K562 (cell line): ENCODE data around the gene PNPLA7. TPM values are rescaled to one million over a fixed set of nuclear protein-coding genes. Genes with fewer than 3 reads are reported as not detected.

Experiments
- AFF1 ChIP-seq, 2 experiments: fragments of 450-650 bp; IDR thresholded peaks; 2 replicates each; pipeline ENCODE4 v1.6.1; 2018; ENCODE audit warnings: mild to moderate bottlenecking in 2 of 2, low read depth in 1 of 2; ENCODE audit not compliant: partially characterized antibody in 2 of 2
- ARID1B ChIP-seq: fragments of 450-650 bp; IDR thresholded peaks from 2 replicates; pipeline ENCODE4 v1.6.1; 2016; ENCODE audit warnings: antibody characterized with exemption, mild to moderate bottlenecking, inconsistent platforms
- FOXJ2 ChIP-seq: fragments of 200-800 bp; sonication (Bioruptor generic); IDR thresholded peaks from 2 replicates; pipeline ENCODE4 v1.6.1; 2016; ENCODE audit warnings: missing genetic modification characterization, missing compliant biosample characterization
- FOXK1 ChIP-seq: sonication (generic); formaldehyde crosslinking; IDR thresholded peaks from 2 replicates; pipeline ENCODE4 v1.8.0; 2022; ENCODE audit warnings: missing genetic modification reagents, mild to moderate bottlenecking, borderline replicate concordance
- GABPA ChIP-seq: fragments of 200-800 bp; sonication (Bioruptor generic); conservative IDR thresholded peaks from 2 replicates; pipeline ENCODE4 v1.6.1; 2016; ENCODE audit warnings: low read depth, missing genetic modification characterization, missing compliant biosample characterization
- HMG20B ChIP-seq: fragments of 250-450 bp; sonication (Bioruptor Pico); IDR thresholded peaks from 2 replicates; pipeline ENCODE4 v1.5.0; 2021; ENCODE audit warnings: mild to moderate bottlenecking
- HOXB6 ChIP-seq: fragments of 250-450 bp; sonication (Bioruptor Pico); IDR thresholded peaks from 2 replicates; pipeline ENCODE4 v1.5.1; 2022; ENCODE audit warnings: mild to moderate bottlenecking, borderline replicate concordance
- KHSRP ChIP-seq: fragments of 450-650 bp; IDR thresholded peaks from 2 replicates; pipeline ENCODE4 v1.6.1; 2017
- MCM3 ChIP-seq: fragments of 450-650 bp; IDR thresholded peaks from 2 replicates; pipeline ENCODE4 v1.6.1; 2016
- MTA1 ChIP-seq: fragments of 450-650 bp; IDR thresholded peaks from 2 replicates; pipeline ENCODE4 v1.6.1; 2017; ENCODE audit warnings: borderline replicate concordance
- NR2C2 ChIP-seq, 2 experiments: fragments of 200-800 bp in 1 of 2; sonication (Bioruptor generic) in 1 of 2; sonication (generic) in 1 of 2; formaldehyde crosslinking in 1 of 2; IDR thresholded peaks; 2 replicates each; pipeline versions ENCODE4 v1.6.1 to v1.8.0; 2016 to 2022; ENCODE audit warnings: mild to moderate bottlenecking in 1 of 2, missing compliant biosample characterization in 1 of 2, missing genetic modification characterization in 1 of 2, missing genetic modification reagents in 1 of 2
- SP2 ChIP-seq: IDR thresholded peaks from 2 replicates; pipeline ENCODE4 v1.6.1; 2011; ENCODE audit warnings: mild to moderate bottlenecking, low read depth, low read length, moderate library complexity; ENCODE audit not compliant: poor library complexity, severe bottlenecking; ENCODE audit errors: extremely low read depth
- SRSF7 ChIP-seq: fragments of 200-400 bp; formaldehyde crosslinking; optimal IDR thresholded peaks from 2 replicates; pipeline ENCODE3; 2017; ENCODE audit warnings: mild to moderate bottlenecking, low read depth, low read length
- STAT5A ChIP-seq: IDR thresholded peaks from 2 replicates; pipeline ENCODE4 v1.6.1; 2012; ENCODE audit warnings: low read length, inconsistent platforms, borderline replicate concordance
- SUPT5H ChIP-seq: fragments of 450-650 bp; IDR thresholded peaks from 2 replicates; pipeline ENCODE4 v1.6.1; 2016
- ZNF282 ChIP-seq: sonication (generic); formaldehyde crosslinking; IDR thresholded peaks from 2 replicates; pipeline ENCODE4 v1.8.1; 2023; ENCODE audit warnings: missing genetic modification reagents
- ZNF41 ChIP-seq: fragments of 250-450 bp; sonication (Bioruptor Pico); conservative IDR thresholded peaks from 2 replicates; pipeline ENCODE4 v1.4.0; 2020; ENCODE audit warnings: mild to moderate bottlenecking
- ZNF518B ChIP-seq: fragments of 250-450 bp; sonication (Bioruptor Pico); IDR thresholded peaks from 2 replicates; pipeline ENCODE4 v1.5.0; 2021; ENCODE audit warnings: mild to moderate bottlenecking, moderate library complexity
- polyA plus RNA-seq, 8 experiments: library from polyadenylated mRNA; depleted of rRNA in 4 of 8; stranded (reverse) in 5 of 8; unstranded in 3 of 8; fragments of >200 nt; fragmentation: Nextera tagmentation in 2 of 8; fragmentation: Illumina TruSeq in 1 of 8; extraction: Ambion mirVana in 2 of 8; extraction: Trizol in 1 of 8; gene quantifications; 2 replicates each; pipeline versions ENCODE4 v1.2.1 to v1.2.3, GENCODE V29; 2011 to 2014; ENCODE audit warnings: inconsistent platforms in 1 of 8, missing spikeins in 1 of 8
- total RNA-seq, 7 experiments: library from RNA; depleted of rRNA in 6 of 7; stranded (reverse); fragments of >200 nt in 6 of 7; fragmentation: Illumina TruSeq in 2 of 7; extraction: Trizol in 2 of 7; gene quantifications; 2 replicates each; pipeline versions ENCODE4 v1.2.1 to v1.2.3, GENCODE V29; 2011 to 2021; ENCODE audit warnings: low replicate concordance in 1 of 7
- TF ChIP-seq, protein P1 (sequence below), 2 experiments: fragments of 200-800 bp in 1 of 2; sonication (Bioruptor generic) in 1 of 2; sonication (generic) in 1 of 2; formaldehyde crosslinking in 1 of 2; IDR thresholded peaks in 1 of 2; conservative IDR thresholded peaks in 1 of 2; 2 replicates each; pipeline versions ENCODE4 v1.5.0 to v1.6.1; 2016 to 2020; ENCODE audit warnings: missing compliant biosample characterization in 1 of 2, missing genetic modification characterization in 1 of 2, missing genetic modification reagents in 1 of 2

The PNPLA7 gene
- total and polyA plus RNA-seq, 9 of the 15 experiments (the other 6 are each of a cell fraction or from before 2014, with no cell fraction given) = 0.01 to 0.85 (median 0.19) TPM; not detected in 1

GRCh38 chr9:137447722-137448601 is 102.2 kb downstream of the PNPLA7 start (continued):
- TF ChIP-seq ZNF518B (CRISPR knock-in tag) (no peak), SUPT5H (peak; percentile 19; the same call in 1 of the 2 replicates), FOXJ2 (tag) (no peak), SRSF7 (no peak), AFF1 (IDR thresholded peaks at IDR 0.05; ENCODE audit: low read depth in 1 of 2, partially characterized antibody in 2 of 2) (no peak), HMG20B (no peak), FOXK1 (no peak), SP2 (no peak), NR2C2 (CRISPR knock-in tag; IDR thresholded peaks at IDR 0.05) (no peak), NR2C2 (tag; IDR thresholded peaks at IDR 0.05) (no peak), ZNF41 (CRISPR knock-in tag) (no peak), KHSRP (no peak), MTA1 (no peak), MCM3 (no peak), HOXB6 (no peak), GABPA (tag) (no peak), ARID1B (no peak), ZNF282 (CRISPR knock-in tag) (no peak), STAT5A (no peak)
- TF ChIP-seq, protein P1, sequence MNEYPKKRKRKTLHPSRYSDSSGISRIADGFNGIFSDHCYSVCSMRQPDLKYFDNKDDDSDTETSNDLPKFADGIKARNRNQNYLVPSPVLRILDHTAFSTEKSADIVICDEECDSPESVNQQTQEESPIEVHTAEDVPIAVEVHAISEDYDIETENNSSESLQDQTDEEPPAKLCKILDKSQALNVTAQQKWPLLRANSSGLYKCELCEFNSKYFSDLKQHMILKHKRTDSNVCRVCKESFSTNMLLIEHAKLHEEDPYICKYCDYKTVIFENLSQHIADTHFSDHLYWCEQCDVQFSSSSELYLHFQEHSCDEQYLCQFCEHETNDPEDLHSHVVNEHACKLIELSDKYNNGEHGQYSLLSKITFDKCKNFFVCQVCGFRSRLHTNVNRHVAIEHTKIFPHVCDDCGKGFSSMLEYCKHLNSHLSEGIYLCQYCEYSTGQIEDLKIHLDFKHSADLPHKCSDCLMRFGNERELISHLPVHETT (CRISPR knock-in tag; conservative IDR thresholded peaks at IDR 0.05 in 1 of 2, IDR thresholded peaks at IDR 0.05 in 1 of 2) = no peak
